ENCODE measurements around the gene METTL2B. TPM values are rescaled to one million over a fixed set of nuclear protein-coding genes. Genes with fewer than 3 reads are reported as not detected.
"Not testable (repeated sequence)": the region's sequence is repeated elsewhere in the genome, so short reads cannot be mapped to it uniquely, and the experiment has no call there.

Gene METTL2B
- polyA plus RNA-seq, 4 donors: 7.4 to 21.3 (median 11.2) TPM

- not testable (repeated sequence) for DNase-seq; H3K27me3 ChIP-seq (ENCODE audit: control insufficient read depth in 3 of 3, insufficient read depth in 3 of 3, low read length in 3 of 3); H3K9me3 ChIP-seq (ENCODE audit: control insufficient read depth in 2 of 2, insufficient read depth in 1 of 2, low read depth in 1 of 2, low read length in 1 of 2); FAIRE-seq; H3K4me3 ChIP-seq (ENCODE audit: low read depth in 1 of 3, low read length in 3 of 3); H3K27ac ChIP-seq (ENCODE audit: low read depth in 1 of 3, low read length in 2 of 3); H3K4me1 ChIP-seq (ENCODE audit: control insufficient read depth in 3 of 3, insufficient read depth in 2 of 3, low read depth in 1 of 3, low read length in 2 of 3)
- WGBS, 3 donors: 49 to 65% (median 54%) methylated on average over 6 to 7 of the region's 7 CpGs
- H3K36me3 ChIP-seq (ENCODE audit: control insufficient read depth in 3 of 3, insufficient read depth in 2 of 3, low read depth in 1 of 3, low read length in 3 of 3): peaks cover 0 to 25% (median 4%) of the 10 kb centered on the region in 3 donors
These were observed 60.9 kb downstream of the METTL2B start for GRCh38 chr7:128537410-128537809.

- not testable (repeated sequence) for H3K27me3 ChIP-seq (ENCODE audit: control insufficient read depth in 3 of 3, insufficient read depth in 3 of 3, low read length in 3 of 3); H3K9me3 ChIP-seq (ENCODE audit: control insufficient read depth in 2 of 2, insufficient read depth in 1 of 2, low read depth in 1 of 2, low read length in 1 of 2); FAIRE-seq; H3K4me1 ChIP-seq (ENCODE audit: control insufficient read depth in 3 of 3, insufficient read depth in 2 of 3, low read depth in 1 of 3, low read length in 2 of 3); H3K27ac ChIP-seq (ENCODE audit: low read depth in 1 of 3, low read length in 2 of 3); H3K4me3 ChIP-seq (ENCODE audit: low read depth in 1 of 3, low read length in 3 of 3); DNase-seq
- peaks cover 0 to 43% (median 8%) of the 10 kb centered on the region in 3 donors for H3K36me3 ChIP-seq (ENCODE audit: control insufficient read depth in 3 of 3, insufficient read depth in 2 of 3, low read depth in 1 of 3, low read length in 3 of 3)
- WGBS, 3 donors: 73 to 77% (median 75%) methylated on average over 2 of the region's 2 CpGs
These were observed 66.0 kb downstream of the METTL2B start for GRCh38 chr7:128542530-128542929.

- H3K27me3 ChIP-seq (ENCODE audit: control insufficient read depth in 3 of 3, insufficient read depth in 3 of 3, low read length in 3 of 3); H3K4me1 ChIP-seq (ENCODE audit: control insufficient read depth in 3 of 3, insufficient read depth in 2 of 3, low read depth in 1 of 3, low read length in 2 of 3); H3K27ac ChIP-seq (ENCODE audit: low read depth in 1 of 3, low read length in 2 of 3); H3K4me3 ChIP-seq (ENCODE audit: low read depth in 1 of 3, low read length in 3 of 3); DNase-seq; H3K9me3 ChIP-seq (ENCODE audit: control insufficient read depth in 2 of 2, insufficient read depth in 1 of 2, low read depth in 1 of 2, low read length in 1 of 2); FAIRE-seq: not testable (repeated sequence)
- 47 to 67% (median 60%) methylated on average over 1 of the region's 1 CpG for WGBS, 3 donors
- H3K36me3 ChIP-seq (ENCODE audit: control insufficient read depth in 3 of 3, insufficient read depth in 2 of 3, low read depth in 1 of 3, low read length in 3 of 3): peaks cover 0 to 51% (median 8%) of the 10 kb centered on the region in 3 donors
These were observed 66.8 kb downstream of the METTL2B start for GRCh38 chr7:128543300-128543699.

GRCh38 chr7:128546319-128546851 lies 69.8 kb downstream of the METTL2B start:
- peaks cover 0 to 47% (median 4%) of the 10 kb centered on the region in 3 donors for H3K36me3 ChIP-seq (ENCODE audit: control insufficient read depth in 3 of 3, insufficient read depth in 2 of 3, low read depth in 1 of 3, low read length in 3 of 3)
- not testable (repeated sequence) for FAIRE-seq
- 87 to 95% (median 91%) methylated on average over 9 of the region's 9 CpGs for WGBS, 3 donors

GRCh38 chr7:128550920-128551319 lies 74.4 kb downstream of the METTL2B start:
- FAIRE-seq: no peak
- Histone ChIP-seq H3K36me3 (ENCODE audit: control insufficient read depth in 3 of 3, insufficient read depth in 2 of 3, low read depth in 1 of 3, low read length in 3 of 3) (peaks cover 0 to 38% (median 4%) of the 10 kb centered on the region in 3 donors), H3K27me3 (ENCODE audit: control insufficient read depth in 3 of 3, insufficient read depth in 3 of 3, low read length in 3 of 3) (no peaks in the 10 kb centered on the region)

More at GRCh38 chr7:128546319-128546851, 69.8 kb downstream of the METTL2B start:
- not testable (repeated sequence) for H3K27ac ChIP-seq (ENCODE audit: low read depth in 1 of 3, low read length in 2 of 3); H3K4me1 ChIP-seq (ENCODE audit: control insufficient read depth in 3 of 3, insufficient read depth in 2 of 3, low read depth in 1 of 3, low read length in 2 of 3); DNase-seq; H3K4me3 ChIP-seq (ENCODE audit: low read depth in 1 of 3, low read length in 3 of 3); H3K9me3 ChIP-seq (ENCODE audit: control insufficient read depth in 2 of 2, insufficient read depth in 1 of 2, low read depth in 1 of 2, low read length in 1 of 2); H3K27me3 ChIP-seq (ENCODE audit: control insufficient read depth in 3 of 3, insufficient read depth in 3 of 3, low read length in 3 of 3)

GRCh38 chr7:128554394-128554793 lies 77.8 kb downstream of the METTL2B start:
- H3K27ac ChIP-seq (ENCODE audit: low read depth in 1 of 3, low read length in 2 of 3); H3K4me1 ChIP-seq (ENCODE audit: control insufficient read depth in 3 of 3, insufficient read depth in 2 of 3, low read depth in 1 of 3, low read length in 2 of 3); DNase-seq; FAIRE-seq; H3K27me3 ChIP-seq (ENCODE audit: control insufficient read depth in 3 of 3, insufficient read depth in 3 of 3, low read length in 3 of 3); H3K4me3 ChIP-seq (ENCODE audit: low read depth in 1 of 3, low read length in 3 of 3); H3K9me3 ChIP-seq (ENCODE audit: control insufficient read depth in 2 of 2, insufficient read depth in 1 of 2, low read depth in 1 of 2, low read length in 1 of 2): not testable (repeated sequence)
- H3K36me3 ChIP-seq (ENCODE audit: control insufficient read depth in 3 of 3, insufficient read depth in 2 of 3, low read depth in 1 of 3, low read length in 3 of 3): peaks cover 0 to 26% (median 0%) of the 10 kb centered on the region in 3 donors
- 58 to 92% (median 82%) methylated on average over 1 of the region's 1 CpG for WGBS, 3 donors

More at GRCh38 chr7:128550920-128551319, 74.4 kb downstream of the METTL2B start:
- no peak overlapping the region for H3K27ac ChIP-seq (ENCODE audit: low read depth in 1 of 3, low read length in 2 of 3)
- DNase-seq: no peak
- no peaks in the 10 kb centered on the region for H3K4me1 ChIP-seq (ENCODE audit: control insufficient read depth in 3 of 3, insufficient read depth in 2 of 3, low read depth in 1 of 3, low read length in 2 of 3)
- H3K4me3 ChIP-seq (ENCODE audit: low read depth in 1 of 3, low read length in 3 of 3): no peak overlapping the region
- 80 to 92% (median 85%) methylated on average over 1 of the region's 1 CpG for WGBS, 3 donors
- no peaks in the 10 kb centered on the region for H3K9me3 ChIP-seq (ENCODE audit: control insufficient read depth in 2 of 2, insufficient read depth in 1 of 2, low read depth in 1 of 2, low read length in 1 of 2)

Other genes with a start within 250 kb of the METTL2B start
- under 1 TPM in 1 of 4 donors, not detected in 3; 0.25 TPM for gene LEP, start 235.5 kb upstream of the METTL2B start, polyA plus RNA-seq
- gene RBM28, start 132.8 kb upstream of the METTL2B start, polyA plus RNA-seq: 10 to 100 TPM; 11.2 to 23.2 (median 14.6) TPM
- gene PRRT4, start 115.1 kb upstream of the METTL2B start, polyA plus RNA-seq: 1 to 10 TPM in 1 of 4 donors, under 1 TPM in 1, not detected in 2; 0.49 to 1.3 TPM
- gene IMPDH1, start 66.8 kb upstream of the METTL2B start, polyA plus RNA-seq: 10 to 100 TPM in 3 of 4 donors, 1 to 10 TPM in 1; 4.5 to 19.0 (median 10.9) TPM
- gene HILPDA, start 20.9 kb upstream of the METTL2B start, polyA plus RNA-seq: 10 to 100 TPM in 2 of 4 donors, 1 to 10 TPM in 2; 1.8 to 19.1 (median 8.8) TPM
- gene GARIN1A, start 195.5 kb downstream of the METTL2B start, polyA plus RNA-seq: 1 to 10 TPM in 3 of 4 donors, under 1 TPM in 1; 0.37 to 2.0 (median 1.5) TPM